VCaP (cell line): ENCODE results near the gene ITGB5.
"Not testable (repeated sequence)": the region's sequence is repeated elsewhere in the genome, so short reads cannot be mapped to it uniquely, and the experiment has no call there.

Experiments
- H3K27ac ChIP-seq: fragments of 450-650 bp; 2 replicates; pipeline ENCODE4 v1.5.1; 2017
- TF ChIP-seq, protein P1 (sequence below): fragments of 450-650 bp; conservative IDR thresholded peaks from 2 replicates; pipeline ENCODE4 v1.5.1; 2017; ENCODE audit warnings: mild to moderate bottlenecking, moderate library complexity

ITGB5 gene

DNA sequence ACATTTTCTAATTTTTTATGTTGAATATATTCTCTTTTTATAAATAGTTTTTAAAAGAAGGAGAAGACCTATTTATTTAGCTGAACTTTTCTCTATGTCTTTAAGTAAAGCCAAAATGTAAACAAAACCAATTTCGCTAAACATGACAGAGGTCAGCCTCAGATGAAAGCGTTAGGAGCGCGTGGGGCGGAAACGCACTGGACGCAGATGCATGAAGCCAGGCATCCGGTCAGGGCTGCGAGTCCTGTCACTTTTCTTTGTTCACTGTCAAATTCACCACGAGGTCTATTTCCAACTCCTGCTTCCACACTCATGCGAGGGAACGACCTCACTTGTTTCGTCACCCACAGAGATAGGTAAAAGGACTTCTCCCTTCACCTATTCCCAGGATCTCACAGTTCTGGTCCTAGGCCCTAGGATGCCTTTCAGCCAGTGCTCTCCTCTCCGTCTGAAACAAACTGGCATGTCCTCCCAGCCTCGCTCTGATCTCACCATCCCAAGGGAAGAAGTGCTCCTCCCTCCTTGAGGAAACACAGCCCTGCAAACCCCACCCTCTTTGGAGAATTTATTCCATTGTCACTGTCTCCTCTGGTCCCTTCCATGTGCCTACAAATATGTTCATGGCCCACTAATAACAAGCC, 57.9 kb downstream of the ITGB5 start:
- TF ChIP-seq, protein P1, sequence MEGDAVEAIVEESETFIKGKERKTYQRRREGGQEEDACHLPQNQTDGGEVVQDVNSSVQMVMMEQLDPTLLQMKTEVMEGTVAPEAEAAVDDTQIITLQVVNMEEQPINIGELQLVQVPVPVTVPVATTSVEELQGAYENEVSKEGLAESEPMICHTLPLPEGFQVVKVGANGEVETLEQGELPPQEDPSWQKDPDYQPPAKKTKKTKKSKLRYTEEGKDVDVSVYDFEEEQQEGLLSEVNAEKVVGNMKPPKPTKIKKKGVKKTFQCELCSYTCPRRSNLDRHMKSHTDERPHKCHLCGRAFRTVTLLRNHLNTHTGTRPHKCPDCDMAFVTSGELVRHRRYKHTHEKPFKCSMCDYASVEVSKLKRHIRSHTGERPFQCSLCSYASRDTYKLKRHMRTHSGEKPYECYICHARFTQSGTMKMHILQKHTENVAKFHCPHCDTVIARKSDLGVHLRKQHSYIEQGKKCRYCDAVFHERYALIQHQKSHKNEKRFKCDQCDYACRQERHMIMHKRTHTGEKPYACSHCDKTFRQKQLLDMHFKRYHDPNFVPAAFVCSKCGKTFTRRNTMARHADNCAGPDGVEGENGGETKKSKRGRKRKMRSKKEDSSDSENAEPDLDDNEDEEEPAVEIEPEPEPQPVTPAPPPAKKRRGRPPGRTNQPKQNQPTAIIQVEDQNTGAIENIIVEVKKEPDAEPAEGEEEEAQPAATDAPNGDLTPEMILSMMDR: no peak
- H3K27ac ChIP-seq: no peak overlapping the region

- H3K27ac ChIP-seq: not testable (repeated sequence)
- TF ChIP-seq, protein P1: peak; percentile 20
Observed at GRCh38 chr3:124827476-124828206, 59.5 kb downstream of the ITGB5 start.

DNA sequence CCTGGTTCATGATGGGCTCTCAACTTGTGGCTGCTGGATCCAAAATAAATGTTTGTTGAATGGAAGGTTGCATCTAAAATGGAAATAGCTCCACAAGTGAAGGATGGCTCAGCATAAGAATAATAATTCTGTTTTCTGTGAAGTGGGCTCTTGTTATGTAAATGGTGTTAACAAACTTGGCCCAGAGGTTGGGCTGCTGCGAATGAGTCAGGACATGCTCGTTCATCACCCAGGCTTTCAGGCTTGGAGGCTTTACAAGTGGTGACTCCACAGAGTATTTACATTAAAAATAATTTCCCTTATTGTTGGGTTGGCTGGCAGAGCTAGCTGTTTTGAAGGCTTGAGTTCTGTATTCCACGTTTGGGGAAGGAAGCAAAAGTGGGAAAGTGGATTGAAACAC, 60.5 kb downstream of the ITGB5 start:
- no peak overlapping the region for H3K27ac ChIP-seq
- TF ChIP-seq, protein P1: no peak

DNA sequence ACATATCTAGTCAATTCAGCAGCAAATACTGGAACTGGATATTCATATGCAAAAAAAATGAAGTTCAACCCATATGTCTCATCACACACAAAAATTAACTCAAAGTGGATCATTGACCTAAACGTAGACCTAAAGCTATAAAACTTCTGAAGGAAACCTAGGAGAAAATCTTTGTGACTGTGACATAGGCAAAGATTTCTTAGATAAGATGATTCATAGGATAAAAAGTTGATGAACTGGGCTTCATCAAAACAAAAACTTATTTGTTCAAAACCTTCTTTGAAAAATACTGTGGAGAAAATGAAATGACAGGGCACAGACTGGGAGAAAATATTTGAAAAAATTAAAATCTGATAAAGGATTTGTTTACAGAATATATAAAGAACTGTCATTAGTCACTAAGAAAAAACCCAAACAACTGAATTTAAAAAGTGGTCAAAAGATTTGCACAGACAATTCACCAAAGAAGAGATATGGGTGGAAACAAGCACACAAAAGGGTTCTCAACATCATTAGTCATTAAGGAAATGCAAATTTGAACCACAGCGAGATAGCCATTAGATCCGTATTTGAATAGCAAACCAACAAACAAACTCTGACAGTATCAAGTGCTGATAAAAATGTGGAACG, 62.8 kb downstream of the ITGB5 start:
- TF ChIP-seq, protein P1: no peak
- no peak overlapping the region for H3K27ac ChIP-seq

DNA sequence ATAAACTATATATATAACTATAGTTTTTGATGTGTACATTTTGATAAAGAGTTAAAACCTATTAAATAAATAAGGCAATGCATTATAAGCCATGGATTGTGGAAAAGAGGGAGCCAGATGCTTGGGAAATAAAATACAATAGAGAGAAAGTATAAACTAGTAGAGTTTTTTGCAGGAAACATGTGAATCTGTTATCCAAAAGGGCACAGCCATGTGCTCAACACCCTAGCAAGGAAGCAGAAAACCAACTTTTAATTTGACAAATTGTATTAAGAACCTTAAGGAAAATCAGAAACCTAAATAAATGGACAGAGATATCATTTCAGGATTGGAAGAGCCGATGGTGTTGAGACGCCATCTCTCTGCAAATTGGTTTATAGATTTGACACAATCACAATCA, 63.5 kb downstream of the ITGB5 start:
- no peak overlapping the region for H3K27ac ChIP-seq
- TF ChIP-seq, protein P1: no peak

DNA sequence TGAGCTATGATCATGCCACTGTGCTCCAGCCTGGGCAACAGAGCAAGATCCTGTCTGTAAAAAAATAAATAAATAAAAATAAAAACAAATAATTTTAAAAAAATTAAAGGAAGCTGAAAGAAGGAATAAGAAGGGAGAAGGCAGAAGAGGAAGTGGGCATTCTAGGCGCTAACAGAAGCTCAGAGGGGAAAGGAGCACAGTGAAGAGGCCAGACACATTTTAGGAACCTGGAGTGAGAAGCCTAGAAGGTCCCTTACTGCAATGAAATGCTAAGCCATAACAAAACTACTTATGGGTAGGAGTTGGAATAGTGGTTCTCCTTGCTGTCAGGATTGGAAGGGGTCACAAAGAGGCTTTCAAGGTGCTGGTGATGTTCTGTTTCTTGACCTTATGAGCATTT, 64.0 kb downstream of the ITGB5 start:
- TF ChIP-seq, protein P1: no peak
- no peak overlapping the region for H3K27ac ChIP-seq

DNA sequence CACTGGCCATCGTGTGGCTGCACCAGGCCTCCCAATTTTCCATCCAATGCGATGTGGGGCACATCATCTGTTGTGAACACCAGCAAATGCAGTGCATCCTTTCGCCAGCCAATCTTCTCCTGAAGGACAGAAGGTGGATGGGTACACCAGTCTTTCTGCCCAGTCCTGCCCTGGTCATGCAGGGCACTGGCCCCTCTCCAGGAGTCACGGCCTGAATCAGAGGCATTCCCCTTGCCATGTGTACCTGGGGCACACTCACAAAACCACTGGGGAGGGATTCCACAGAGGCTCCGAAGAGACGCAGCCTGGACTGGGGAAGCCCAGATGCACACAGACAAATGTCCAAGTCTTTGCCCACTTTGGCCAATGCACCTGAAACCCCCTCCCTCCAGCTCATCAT, 65.8 kb downstream of the ITGB5 start:
- H3K27ac ChIP-seq: no peak overlapping the region
- TF ChIP-seq, protein P1: no peak
